ENCODE results near the gene FEM1B.

Gene FEM1B

GRCh38 chr15:68259883-68260282, 17.7 kb upstream of the FEM1B start:
- H3K4me3 ChIP-seq (ENCODE audit: low read depth, low read length): no peak overlapping the region
- TF ChIP-seq, protein P1, sequence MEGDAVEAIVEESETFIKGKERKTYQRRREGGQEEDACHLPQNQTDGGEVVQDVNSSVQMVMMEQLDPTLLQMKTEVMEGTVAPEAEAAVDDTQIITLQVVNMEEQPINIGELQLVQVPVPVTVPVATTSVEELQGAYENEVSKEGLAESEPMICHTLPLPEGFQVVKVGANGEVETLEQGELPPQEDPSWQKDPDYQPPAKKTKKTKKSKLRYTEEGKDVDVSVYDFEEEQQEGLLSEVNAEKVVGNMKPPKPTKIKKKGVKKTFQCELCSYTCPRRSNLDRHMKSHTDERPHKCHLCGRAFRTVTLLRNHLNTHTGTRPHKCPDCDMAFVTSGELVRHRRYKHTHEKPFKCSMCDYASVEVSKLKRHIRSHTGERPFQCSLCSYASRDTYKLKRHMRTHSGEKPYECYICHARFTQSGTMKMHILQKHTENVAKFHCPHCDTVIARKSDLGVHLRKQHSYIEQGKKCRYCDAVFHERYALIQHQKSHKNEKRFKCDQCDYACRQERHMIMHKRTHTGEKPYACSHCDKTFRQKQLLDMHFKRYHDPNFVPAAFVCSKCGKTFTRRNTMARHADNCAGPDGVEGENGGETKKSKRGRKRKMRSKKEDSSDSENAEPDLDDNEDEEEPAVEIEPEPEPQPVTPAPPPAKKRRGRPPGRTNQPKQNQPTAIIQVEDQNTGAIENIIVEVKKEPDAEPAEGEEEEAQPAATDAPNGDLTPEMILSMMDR (IDR thresholded peaks at IDR 0.05; ENCODE audit: control insufficient read depth, extremely low read depth, insufficient read depth): no peak
- DNase-seq (ENCODE audit: low read depth): no peak

GRCh38 chr15:68261241-68261640, 16.3 kb upstream of the FEM1B start:
- no peak for DNase-seq (ENCODE audit: low read depth)
- no peak overlapping the region for H3K4me3 ChIP-seq (ENCODE audit: low read depth, low read length)
- TF ChIP-seq, protein P1 (IDR thresholded peaks at IDR 0.05; ENCODE audit: control insufficient read depth, extremely low read depth, insufficient read depth): no peak

DNA sequence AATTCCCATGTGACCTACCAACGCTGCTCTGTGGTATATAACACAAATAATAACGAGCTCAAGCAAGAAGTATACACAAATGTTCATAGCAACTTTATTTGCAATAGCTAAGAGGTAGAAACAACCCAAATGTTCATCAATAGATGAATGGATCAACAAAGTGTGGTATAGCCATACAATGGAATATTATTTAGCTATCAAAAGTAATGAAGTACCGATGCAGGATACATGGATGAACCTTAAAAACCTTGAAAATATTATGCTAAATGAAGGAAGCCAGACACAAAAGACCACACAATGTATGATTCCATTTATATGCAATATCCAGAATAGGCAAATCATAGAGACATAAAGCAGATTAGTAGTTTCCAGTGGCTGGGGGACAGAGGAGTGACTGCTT, 15.6 kb upstream of the FEM1B start:
- H3K4me3 ChIP-seq (ENCODE audit: low read depth, low read length): no peak overlapping the region
- TF ChIP-seq, protein P1 (IDR thresholded peaks at IDR 0.05; ENCODE audit: control insufficient read depth, extremely low read depth, insufficient read depth): no peak
- DNase-seq (ENCODE audit: low read depth): no peak

- TF ChIP-seq, protein P1 (IDR thresholded peaks at IDR 0.05; ENCODE audit: control insufficient read depth, extremely low read depth, insufficient read depth): no peak
- H3K4me3 ChIP-seq (ENCODE audit: low read depth, low read length): no peak overlapping the region
- no peak for DNase-seq (ENCODE audit: low read depth)
These were observed 14.8 kb upstream of the FEM1B start for GRCh38 chr15:68262514-68263356.

DNA sequence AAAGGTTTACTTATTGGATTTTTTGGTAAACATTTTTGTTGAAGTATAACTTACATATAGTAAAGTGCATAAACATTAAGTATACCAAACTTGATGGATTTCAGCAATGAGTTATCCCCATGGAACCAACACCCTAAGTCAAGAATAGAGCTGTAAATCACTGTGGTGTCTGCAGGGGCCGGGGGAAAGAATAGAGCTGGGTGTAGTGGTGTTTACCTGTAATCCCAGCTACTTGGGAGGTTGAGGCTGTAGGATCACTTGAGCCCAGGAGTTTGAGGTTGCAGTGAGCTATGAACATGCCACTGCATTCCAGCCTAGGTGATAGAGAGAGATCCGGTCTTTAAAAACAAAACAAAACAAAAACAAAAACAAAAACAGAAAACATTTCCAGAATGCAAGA, 13.3 kb upstream of the FEM1B start:
- no peak overlapping the region for H3K4me3 ChIP-seq (ENCODE audit: low read depth, low read length)
- TF ChIP-seq, protein P1 (IDR thresholded peaks at IDR 0.05; ENCODE audit: control insufficient read depth, extremely low read depth, insufficient read depth): no peak
- DNase-seq (ENCODE audit: low read depth): no peak

GRCh38 chr15:68265081-68265480, 12.5 kb upstream of the FEM1B start:
- no peak for DNase-seq (ENCODE audit: low read depth)
- no peak overlapping the region for H3K4me3 ChIP-seq (ENCODE audit: low read depth, low read length)
- TF ChIP-seq, protein P1 (IDR thresholded peaks at IDR 0.05; ENCODE audit: control insufficient read depth, extremely low read depth, insufficient read depth): no peak

DNA sequence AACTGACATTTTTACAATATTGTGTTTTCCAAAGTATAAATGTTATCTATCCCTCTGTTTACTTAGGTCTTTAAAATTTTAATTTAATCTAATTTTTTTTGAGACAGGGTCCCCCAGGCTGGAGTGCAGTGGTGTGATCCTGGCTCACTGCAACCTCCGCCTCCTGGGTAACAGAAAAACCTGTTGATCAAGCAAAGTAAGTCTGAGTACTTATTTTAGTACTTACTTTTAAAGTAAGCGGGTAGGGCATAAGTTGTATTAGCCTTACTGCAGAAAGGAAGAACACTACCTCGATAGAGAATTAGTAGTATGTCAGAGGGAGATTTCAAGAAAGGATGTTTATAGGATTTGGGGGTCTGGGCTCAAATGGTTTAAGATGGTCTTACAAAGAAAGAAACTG, 11.9 kb upstream of the FEM1B start:
- DNase-seq (ENCODE audit: low read depth): no peak
- TF ChIP-seq, protein P1 (IDR thresholded peaks at IDR 0.05; ENCODE audit: control insufficient read depth, extremely low read depth, insufficient read depth): no peak
- H3K4me3 ChIP-seq (ENCODE audit: low read depth, low read length): no peak overlapping the region; the same call in 1 of the 2 replicates

Data from LNCaP clone FGC (cell line).